ENCODE results near the gene ALG11. TPM values are rescaled to one million over a fixed set of nuclear protein-coding genes. Genes with fewer than 3 reads are reported as not detected.

The ALG11 gene
- polyA plus RNA-seq, 2 donors: 2.3 to 2.9 TPM

DNA sequence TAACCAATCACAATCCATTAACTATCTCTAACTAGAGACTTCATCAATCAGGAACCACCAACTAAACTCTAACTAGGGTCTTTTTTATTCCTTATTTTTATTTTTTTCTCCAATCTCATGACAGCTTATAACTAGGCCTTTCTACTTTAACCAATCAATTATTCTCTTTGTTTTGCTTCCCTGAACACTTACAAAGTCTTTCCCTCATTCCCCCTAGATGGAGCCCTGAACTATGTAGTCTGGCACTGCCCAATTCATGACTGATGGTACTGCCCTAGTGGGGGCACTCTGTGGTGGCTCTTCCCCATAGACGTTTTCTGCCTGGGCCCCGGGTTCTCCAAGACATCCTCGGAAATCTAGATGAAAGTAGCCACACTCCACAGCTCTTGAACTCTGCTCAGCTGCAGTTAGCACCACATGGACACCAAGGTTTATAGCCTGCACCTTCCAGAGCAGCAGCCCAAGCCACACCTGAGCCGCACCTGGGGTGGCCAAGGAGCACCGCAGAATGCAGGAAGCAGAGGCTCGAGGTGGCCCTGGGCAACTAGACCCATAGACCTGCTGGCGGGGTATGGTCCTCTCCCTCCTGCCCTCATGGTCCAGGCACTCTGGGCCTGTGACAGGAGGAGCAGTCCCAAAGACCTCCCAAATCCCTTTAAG, 7.6 kb upstream of the ALG11 start:
- Histone ChIP-seq H3K4me1 (ENCODE audit: control insufficient read depth in 2 of 2, insufficient read depth in 2 of 2, low read length in 1 of 2) (peaks cover 0 to 1% of the 10 kb centered on the region in 2 donors), H3K27ac (ENCODE audit: low read depth in 2 of 2, low read length in 1 of 2) (no peak overlapping the region), H3K36me3 (ENCODE audit: control insufficient read depth in 2 of 2, insufficient read depth in 2 of 2, low read length in 1 of 2) (no peaks in the 10 kb centered on the region), H3K9me3 (ENCODE audit: control insufficient read depth in 2 of 2, insufficient read depth in 1 of 2, low read depth in 1 of 2, low read length in 1 of 2) (no peaks in the 10 kb centered on the region), H3K27me3 (ENCODE audit: control insufficient read depth in 1 of 2, insufficient read depth in 2 of 2, low read length in 2 of 2) (no peaks in the 10 kb centered on the region), H3K4me3 (ENCODE audit: low read depth in 1 of 2, low read length in 2 of 2) (no peak overlapping the region)
- 72 to 82% methylated on average over 7 of the region's 7 CpGs for WGBS, 2 donors

- no peak overlapping the region for H3K27ac ChIP-seq (ENCODE audit: low read depth in 2 of 2, low read length in 1 of 2)
- 86 to 87% methylated on average over 13 of the region's 13 CpGs for WGBS, 2 donors
These were observed 6.2 kb upstream of the ALG11 start for GRCh38 chr13:52005841-52006522.

DNA sequence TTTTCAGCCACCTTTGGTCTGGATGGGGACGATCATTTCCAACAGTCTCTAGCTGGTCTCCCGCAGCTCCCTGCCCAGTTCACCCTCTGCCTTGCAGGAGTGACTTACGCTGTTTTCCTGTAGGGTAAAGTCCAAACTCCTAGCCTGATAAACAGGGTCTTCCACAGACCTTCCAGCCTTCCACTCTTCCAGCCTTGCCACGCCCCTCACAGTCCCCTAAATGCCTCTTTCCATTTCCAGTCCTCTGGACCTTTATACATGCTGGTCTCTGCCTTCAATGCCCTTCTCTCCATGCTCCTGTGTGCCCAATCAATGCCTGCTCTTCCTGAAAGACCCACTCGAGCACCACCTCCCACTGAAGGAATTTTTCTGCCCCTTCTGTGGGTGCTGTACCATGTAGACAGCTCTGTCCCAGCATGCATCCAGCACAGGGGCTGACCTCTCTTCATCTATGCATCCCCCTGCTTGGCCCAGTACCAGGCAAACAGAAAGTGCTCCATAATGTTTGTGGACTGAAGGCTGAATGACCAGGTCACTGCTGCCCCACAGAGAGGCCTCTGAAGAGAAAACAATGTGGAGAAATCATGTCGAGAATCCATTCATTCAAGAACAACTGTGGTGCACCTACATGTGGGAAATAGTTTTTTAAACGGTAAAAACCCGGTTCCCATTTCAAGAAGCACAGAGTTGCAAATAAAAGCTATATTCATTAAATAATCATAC, 5.5 kb upstream of the ALG11 start:
- Histone ChIP-seq H3K4me3 (ENCODE audit: low read depth in 1 of 2, low read length in 2 of 2) (no peak overlapping the region), H3K27me3 (ENCODE audit: control insufficient read depth in 1 of 2, insufficient read depth in 2 of 2, low read length in 2 of 2) (no peaks in the 10 kb centered on the region), H3K36me3 (ENCODE audit: control insufficient read depth in 2 of 2, insufficient read depth in 2 of 2, low read length in 1 of 2) (no peaks in the 10 kb centered on the region), H3K9me3 (ENCODE audit: control insufficient read depth in 2 of 2, insufficient read depth in 1 of 2, low read depth in 1 of 2, low read length in 1 of 2) (no peaks in the 10 kb centered on the region), H3K27ac (ENCODE audit: low read depth in 2 of 2, low read length in 1 of 2) (no peak overlapping the region), H3K4me1 (ENCODE audit: control insufficient read depth in 2 of 2, insufficient read depth in 2 of 2, low read length in 1 of 2) (no peaks in the 10 kb centered on the region)
- 82 to 84% methylated on average over 8 of the region's 8 CpGs for WGBS, 2 donors

More at GRCh38 chr13:52005841-52006522, 6.2 kb upstream of the ALG11 start:
- Histone ChIP-seq H3K36me3 (ENCODE audit: control insufficient read depth in 2 of 2, insufficient read depth in 2 of 2, low read length in 1 of 2) (no peaks in the 10 kb centered on the region), H3K27me3 (ENCODE audit: control insufficient read depth in 1 of 2, insufficient read depth in 2 of 2, low read length in 2 of 2) (no peaks in the 10 kb centered on the region), H3K4me3 (ENCODE audit: low read depth in 1 of 2, low read length in 2 of 2) (no peak overlapping the region), H3K9me3 (ENCODE audit: control insufficient read depth in 2 of 2, insufficient read depth in 1 of 2, low read depth in 1 of 2, low read length in 1 of 2) (no peaks in the 10 kb centered on the region), H3K4me1 (ENCODE audit: control insufficient read depth in 2 of 2, insufficient read depth in 2 of 2, low read length in 1 of 2) (no peaks in the 10 kb centered on the region)

DNA sequence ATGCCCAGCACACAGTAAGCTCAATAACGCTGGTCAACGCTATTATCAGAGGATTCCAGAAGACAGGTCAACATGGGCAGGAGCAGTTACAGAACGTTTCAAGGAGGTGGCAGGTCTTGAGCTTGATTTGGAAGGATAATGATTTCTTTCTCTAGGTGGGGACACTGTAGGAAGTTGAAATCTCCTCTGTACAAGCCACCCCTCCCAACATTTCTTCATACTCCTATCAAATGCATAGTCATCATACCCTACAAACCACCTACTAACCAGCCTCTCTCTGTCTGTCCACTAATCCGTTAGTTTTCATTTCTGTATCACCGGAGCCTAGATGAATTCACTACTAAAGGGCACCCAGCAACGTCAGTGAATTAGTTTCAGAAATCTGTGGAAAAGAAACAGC, 2.3 kb upstream of the ALG11 start:
- Histone ChIP-seq H3K36me3 (ENCODE audit: control insufficient read depth in 2 of 2, insufficient read depth in 2 of 2, low read length in 1 of 2) (no peaks in the 10 kb centered on the region), H3K9me3 (ENCODE audit: control insufficient read depth in 2 of 2, insufficient read depth in 1 of 2, low read depth in 1 of 2, low read length in 1 of 2) (no peaks in the 10 kb centered on the region), H3K4me1 (ENCODE audit: control insufficient read depth in 2 of 2, insufficient read depth in 2 of 2, low read length in 1 of 2) (no peaks in the 10 kb centered on the region), H3K27me3 (ENCODE audit: control insufficient read depth in 1 of 2, insufficient read depth in 2 of 2, low read length in 2 of 2) (no peaks in the 10 kb centered on the region), H3K4me3 (ENCODE audit: low read depth in 1 of 2, low read length in 2 of 2) (no peak overlapping the region), H3K27ac (ENCODE audit: low read depth in 2 of 2, low read length in 1 of 2) (no peak overlapping the region)
- WGBS, 2 donors: 62 to 67% methylated on average over 6 of the region's 6 CpGs

- 5% methylated on average over 46 of the region's 46 CpGs for WGBS, 2 donors
- Histone ChIP-seq H3K9me3 (ENCODE audit: control insufficient read depth in 2 of 2, insufficient read depth in 1 of 2, low read depth in 1 of 2, low read length in 1 of 2) (no peaks in the 10 kb centered on the region), H3K4me3 (ENCODE audit: low read depth in 1 of 2, low read length in 2 of 2) (peak within 1 kb of the TSS; percentile 82 to 90), H3K27me3 (ENCODE audit: control insufficient read depth in 1 of 2, insufficient read depth in 2 of 2, low read length in 2 of 2) (no peaks in the 10 kb centered on the region), H3K4me1 (ENCODE audit: control insufficient read depth in 2 of 2, insufficient read depth in 2 of 2, low read length in 1 of 2) (no peaks in the 10 kb centered on the region), H3K27ac (ENCODE audit: low read depth in 2 of 2, low read length in 1 of 2) (peak within 1 kb of the TSS; percentile 29 to 74), H3K36me3 (ENCODE audit: control insufficient read depth in 2 of 2, insufficient read depth in 2 of 2, low read length in 1 of 2) (no peaks in the 10 kb centered on the region)
These were observed 1.1 kb upstream of the ALG11 start, which contains the start of gene ATP7B for GRCh38 chr13:52010890-52011631. TSS of gene ATP7B (minus strand) at chr13:52011450. CDS start at chr13:52011337, 113 bp downstream.

DNA sequence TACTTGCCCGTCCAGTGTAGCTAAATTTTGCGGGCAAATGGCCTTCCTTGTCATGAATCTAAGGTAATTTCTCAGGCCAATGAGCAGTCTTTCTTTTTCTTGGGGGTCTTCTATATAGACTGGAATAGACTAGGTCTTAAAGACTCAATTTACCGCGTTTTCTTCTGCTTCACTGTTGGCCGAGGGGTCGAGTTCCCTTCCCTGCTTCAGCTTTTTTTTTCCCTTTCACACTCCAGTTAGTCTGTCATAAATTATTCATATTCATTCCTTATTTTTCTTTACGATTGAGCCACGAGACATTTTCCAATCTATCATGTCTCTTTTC, 276 bp downstream of the ALG11 start:
- H3K36me3 ChIP-seq (ENCODE audit: control insufficient read depth in 2 of 2, insufficient read depth in 2 of 2, low read length in 1 of 2): no peaks in the 10 kb centered on the region
- H3K27ac ChIP-seq (ENCODE audit: low read depth in 2 of 2, low read length in 1 of 2): peak overlapping the region in 1 of 2 donors; percentile 74
- no peaks in the 10 kb centered on the region for H3K4me1 ChIP-seq (ENCODE audit: control insufficient read depth in 2 of 2, insufficient read depth in 2 of 2, low read length in 1 of 2)
- H3K27me3 ChIP-seq (ENCODE audit: control insufficient read depth in 1 of 2, insufficient read depth in 2 of 2, low read length in 2 of 2): no peaks in the 10 kb centered on the region
- no peaks in the 10 kb centered on the region for H3K9me3 ChIP-seq (ENCODE audit: control insufficient read depth in 2 of 2, insufficient read depth in 1 of 2, low read depth in 1 of 2, low read length in 1 of 2)
- peak overlapping the region; percentile 73 to 82 for H3K4me3 ChIP-seq (ENCODE audit: low read depth in 1 of 2, low read length in 2 of 2)
- 0 to 1% methylated on average over 8 of the region's 8 CpGs for WGBS, 2 donors

DNA sequence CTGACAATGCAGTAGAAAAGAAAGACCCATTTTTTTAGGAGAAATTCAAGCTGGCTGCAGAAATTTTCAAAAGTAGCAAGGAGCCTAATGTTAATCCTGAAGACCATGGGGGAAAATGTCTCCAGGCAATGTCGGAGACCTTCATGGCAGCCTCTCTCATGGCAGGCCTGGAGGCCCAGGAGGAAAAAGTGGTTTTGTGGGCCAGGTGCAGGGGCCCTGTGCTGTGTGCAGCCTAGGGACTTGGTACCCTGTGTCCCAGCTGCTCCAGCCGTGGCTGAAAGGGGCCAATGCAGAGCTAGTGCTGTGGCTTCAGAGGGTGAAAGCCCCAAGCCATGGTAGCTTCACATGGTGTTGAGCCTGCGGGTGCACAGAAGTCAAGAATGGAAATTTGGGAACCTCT, 4.1 kb downstream of the ALG11 start:
- 93 to 96% methylated on average over 3 of the region's 3 CpGs for WGBS, 2 donors
- Histone ChIP-seq H3K9me3 (ENCODE audit: control insufficient read depth in 2 of 2, insufficient read depth in 1 of 2, low read depth in 1 of 2, low read length in 1 of 2) (no peaks in the 10 kb centered on the region), H3K27ac (ENCODE audit: low read depth in 2 of 2, low read length in 1 of 2) (no peak overlapping the region), H3K4me1 (ENCODE audit: control insufficient read depth in 2 of 2, insufficient read depth in 2 of 2, low read length in 1 of 2) (no peaks in the 10 kb centered on the region), H3K4me3 (ENCODE audit: low read depth in 1 of 2, low read length in 2 of 2) (no peak overlapping the region), H3K27me3 (ENCODE audit: control insufficient read depth in 1 of 2, insufficient read depth in 2 of 2, low read length in 2 of 2) (no peaks in the 10 kb centered on the region), H3K36me3 (ENCODE audit: control insufficient read depth in 2 of 2, insufficient read depth in 2 of 2, low read length in 1 of 2) (no peaks in the 10 kb centered on the region)

DNA sequence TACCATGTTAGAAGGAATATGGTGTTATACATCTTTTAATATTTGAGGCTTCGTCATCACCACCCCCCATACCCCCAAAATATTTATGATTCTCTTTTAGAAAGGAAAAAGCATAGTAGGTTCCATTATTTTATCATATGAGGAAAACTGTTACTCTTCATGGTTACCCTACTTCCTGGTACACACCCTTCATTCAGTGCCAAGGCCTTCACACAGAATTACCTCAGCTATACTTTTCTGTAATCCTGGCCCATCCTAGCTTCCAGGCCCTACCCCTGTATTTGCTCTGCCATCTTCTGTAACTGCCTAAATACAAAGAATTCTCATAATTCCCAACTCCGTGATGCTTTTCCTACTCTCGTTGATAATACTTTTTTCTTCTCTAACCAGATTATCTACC, 8.0 kb downstream of the ALG11 start:
- H3K4me1 ChIP-seq (ENCODE audit: control insufficient read depth in 2 of 2, insufficient read depth in 2 of 2, low read length in 1 of 2): no peaks in the 10 kb centered on the region
- H3K27ac ChIP-seq (ENCODE audit: low read depth in 2 of 2, low read length in 1 of 2): no peak overlapping the region
- WGBS, 2 donors: 93 to 94% methylated on average over 3 of the region's 3 CpGs
- no peak overlapping the region for H3K4me3 ChIP-seq (ENCODE audit: low read depth in 1 of 2, low read length in 2 of 2)
- peaks cover 0 to 2% of the 10 kb centered on the region in 2 donors for H3K36me3 ChIP-seq (ENCODE audit: control insufficient read depth in 2 of 2, insufficient read depth in 2 of 2, low read length in 1 of 2)
- H3K9me3 ChIP-seq (ENCODE audit: control insufficient read depth in 2 of 2, insufficient read depth in 1 of 2, low read depth in 1 of 2, low read length in 1 of 2): no peaks in the 10 kb centered on the region
- no peaks in the 10 kb centered on the region for H3K27me3 ChIP-seq (ENCODE audit: control insufficient read depth in 1 of 2, insufficient read depth in 2 of 2, low read length in 2 of 2)

DNA sequence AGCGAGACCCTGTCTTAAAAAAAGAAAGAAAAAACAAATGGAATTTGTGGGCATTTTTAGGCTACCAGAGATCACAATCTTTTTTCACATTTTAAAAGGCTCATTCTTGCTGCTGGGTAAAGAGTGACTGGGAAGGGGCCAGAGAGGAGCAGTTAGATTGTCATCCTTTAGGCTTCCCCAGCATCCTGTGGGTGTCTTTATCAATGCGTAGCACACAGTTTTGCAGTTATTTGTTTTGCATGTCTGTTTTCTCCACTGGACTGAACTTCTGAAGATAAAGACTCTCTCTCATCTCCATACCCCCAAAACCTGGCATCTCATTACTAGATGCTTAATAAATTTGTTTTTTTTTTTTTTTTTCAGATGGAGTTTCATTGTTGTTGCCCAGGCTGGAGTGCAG, 10.2 kb downstream of the ALG11 start:
- WGBS, 2 donors: 97 to 100% methylated on average over 2 of the region's 2 CpGs
- H3K27ac ChIP-seq (ENCODE audit: low read depth in 2 of 2, low read length in 1 of 2): no peak overlapping the region
- peaks cover 0 to 4% of the 10 kb centered on the region in 2 donors for H3K9me3 ChIP-seq (ENCODE audit: control insufficient read depth in 2 of 2, insufficient read depth in 1 of 2, low read depth in 1 of 2, low read length in 1 of 2)
- no peak overlapping the region for H3K4me3 ChIP-seq (ENCODE audit: low read depth in 1 of 2, low read length in 2 of 2)
- no peaks in the 10 kb centered on the region for H3K27me3 ChIP-seq (ENCODE audit: control insufficient read depth in 1 of 2, insufficient read depth in 2 of 2, low read length in 2 of 2)
- peaks cover 0 to 2% of the 10 kb centered on the region in 2 donors for H3K4me1 ChIP-seq (ENCODE audit: control insufficient read depth in 2 of 2, insufficient read depth in 2 of 2, low read length in 1 of 2)
- peaks cover 7% of the 10 kb centered on the region in 2 donors for H3K36me3 ChIP-seq (ENCODE audit: control insufficient read depth in 2 of 2, insufficient read depth in 2 of 2, low read length in 1 of 2)
